Osteoblast (primary cell): Measurements from ENCODE around the gene CES3. TPM values are rescaled to one million over a fixed set of nuclear protein-coding genes. Genes with fewer than 3 reads are reported as not detected.
"Not testable (repeated sequence)": the region's sequence is repeated elsewhere in the genome, so short reads cannot be mapped to it uniquely, and the experiment has no call there.

Source experiments
- DNase-seq: peaks from one replicate; pipeline ENCODE4 v3.0.0; 2011; ENCODE audit warnings: low spot score, mixed read lengths; ENCODE audit not compliant: insufficient read length; ENCODE audit errors: missing footprints
- H2AFZ ChIP-seq: 2 replicates; pipeline ENCODE4 v1.6.0; 2011; ENCODE audit warnings: mild to moderate bottlenecking, low read length
- H3K27ac ChIP-seq: 2 replicates; pipeline ENCODE4 v1.5.1; 2011; ENCODE audit warnings: mild to moderate bottlenecking, low read depth, low read length, moderate library complexity
- H3K27me3 ChIP-seq: 2 replicates; pipeline ENCODE4 v1.6.0; 2012; ENCODE audit warnings: mild to moderate bottlenecking, control low read depth, inconsistent platforms, low read length, moderate library complexity; ENCODE audit not compliant: insufficient read depth
- H3K36me3 ChIP-seq: 2 replicates; pipeline ENCODE4 v1.5.1; 2011; ENCODE audit warnings: mild to moderate bottlenecking, low read length, control low read depth, moderate library complexity; ENCODE audit not compliant: insufficient read depth
- H3K4me1 ChIP-seq: 2 replicates; pipeline ENCODE4 v1.5.1; 2011; ENCODE audit warnings: mild to moderate bottlenecking, low read length, control low read depth, moderate library complexity; ENCODE audit not compliant: insufficient read depth
- H3K4me2 ChIP-seq: 2 replicates; pipeline ENCODE4 v1.6.0; 2011; ENCODE audit warnings: mild to moderate bottlenecking, low read length; ENCODE audit not compliant: insufficient read depth
- H3K4me3 ChIP-seq: fragments of 200-600 bp; sonication (generic); 3 replicates; pipeline ENCODE4 v1.5.1; 2012; ENCODE audit warnings: mild to moderate bottlenecking, low read length, inconsistent platforms; ENCODE audit not compliant: insufficient read depth
- H3K79me2 ChIP-seq: 2 replicates; pipeline ENCODE4 v1.6.0; 2012; ENCODE audit warnings: mild to moderate bottlenecking, low read length, control low read depth, inconsistent platforms; ENCODE audit not compliant: insufficient read depth
- H3K9me3 ChIP-seq: 2 replicates; pipeline ENCODE4 v1.5.1; 2011; ENCODE audit warnings: low read depth, low read length, control low read depth
- H4K20me1 ChIP-seq: 2 replicates; pipeline ENCODE4 v1.6.0; 2012; ENCODE audit warnings: mild to moderate bottlenecking, low read length, control low read depth; ENCODE audit not compliant: insufficient read depth
- CTCF ChIP-seq: IDR thresholded peaks from 2 replicates; pipeline ENCODE4 v1.5.1; 2011; ENCODE audit warnings: mild to moderate bottlenecking, low read depth, low read length, moderate library complexity; ENCODE audit errors: extremely low read depth
- total RNA-seq: library from RNA; depleted of rRNA; stranded (reverse); fragments of >200 nt; gene quantifications from 2 replicates; pipeline ENCODE4 v1.2.3, GENCODE V29; 2012

The CES3 gene
- total RNA-seq, 1 donor: not detected

- no peak for DNase-seq
- H2AFZ ChIP-seq: no peak overlapping the region
- no peaks in the 10 kb centered on the region for H4K20me1 ChIP-seq
- no peak overlapping the region for H3K27ac ChIP-seq
- peaks cover 1% of the 10 kb centered on the region for H3K4me1 ChIP-seq
- no peaks in the 10 kb centered on the region for H3K79me2 ChIP-seq
- peaks cover 5% of the 10 kb centered on the region for H3K9me3 ChIP-seq
- H3K27me3 ChIP-seq: peaks cover 18% of the 10 kb centered on the region
- H3K4me3 ChIP-seq: no peak overlapping the region
- H3K36me3 ChIP-seq: no peaks in the 10 kb centered on the region
- no peak for TF ChIP-seq CTCF
- H3K4me2 ChIP-seq: no peak overlapping the region
These were observed 8.5 kb upstream of the CES3 start for GRCh38 chr16:66952430-66953110.

GRCh38 chr16:66953462-66954096 lies 7.5 kb upstream of the CES3 start:
- Histone ChIP-seq H3K4me1 (no peaks in the 10 kb centered on the region), H4K20me1 (no peaks in the 10 kb centered on the region), H3K4me2 (no peak overlapping the region), H3K27me3 (peaks cover 21% of the 10 kb centered on the region), H3K79me2 (no peaks in the 10 kb centered on the region), H3K27ac (no peak overlapping the region), H3K9me3 (peaks cover 5% of the 10 kb centered on the region), H3K4me3 (no peak overlapping the region), H3K36me3 (no peaks in the 10 kb centered on the region), H2AFZ (no peak overlapping the region)
- no peak for TF ChIP-seq CTCF
- peak; percentile 25 for DNase-seq

- Histone ChIP-seq H2AFZ (no peak overlapping the region), H3K9me3 (peaks cover 5% of the 10 kb centered on the region), H3K79me2 (no peaks in the 10 kb centered on the region), H3K36me3 (no peaks in the 10 kb centered on the region), H3K4me2 (no peak overlapping the region), H4K20me1 (no peaks in the 10 kb centered on the region), H3K4me1 (no peaks in the 10 kb centered on the region), H3K27me3 (peaks cover 19% of the 10 kb centered on the region), H3K4me3 (no peak overlapping the region), H3K27ac (no peak overlapping the region)
- peak; percentile 89 for TF ChIP-seq CTCF
- peak; percentile 93 for DNase-seq
These were observed 6.9 kb upstream of the CES3 start for GRCh38 chr16:66954097-66954659.

GRCh38 chr16:66955363-66956153 lies 5.5 kb upstream of the CES3 start:
- not testable (repeated sequence) for H3K36me3 ChIP-seq, H3K27ac ChIP-seq, H3K4me1 ChIP-seq, H3K79me2 ChIP-seq, H3K4me3 ChIP-seq, H3K4me2 ChIP-seq, H4K20me1 ChIP-seq, DNase-seq, H3K9me3 ChIP-seq, H2AFZ ChIP-seq
- peaks cover 11% of the 10 kb centered on the region for H3K27me3 ChIP-seq

- not testable (repeated sequence) for H3K79me2 ChIP-seq, H3K36me3 ChIP-seq, H3K4me3 ChIP-seq, DNase-seq, H4K20me1 ChIP-seq, H3K27ac ChIP-seq, H3K4me1 ChIP-seq, H2AFZ ChIP-seq, H3K9me3 ChIP-seq, H3K4me2 ChIP-seq, H3K27me3 ChIP-seq
These were observed 5.0 kb upstream of the CES3 start for GRCh38 chr16:66956154-66956457.
